ENCODE results near the gene ADGRB3.
"Not testable (repeated sequence)": the region's sequence is repeated elsewhere in the genome, so short reads cannot be mapped to it uniquely, and the experiment has no call there.

Gene ADGRB3

DNA sequence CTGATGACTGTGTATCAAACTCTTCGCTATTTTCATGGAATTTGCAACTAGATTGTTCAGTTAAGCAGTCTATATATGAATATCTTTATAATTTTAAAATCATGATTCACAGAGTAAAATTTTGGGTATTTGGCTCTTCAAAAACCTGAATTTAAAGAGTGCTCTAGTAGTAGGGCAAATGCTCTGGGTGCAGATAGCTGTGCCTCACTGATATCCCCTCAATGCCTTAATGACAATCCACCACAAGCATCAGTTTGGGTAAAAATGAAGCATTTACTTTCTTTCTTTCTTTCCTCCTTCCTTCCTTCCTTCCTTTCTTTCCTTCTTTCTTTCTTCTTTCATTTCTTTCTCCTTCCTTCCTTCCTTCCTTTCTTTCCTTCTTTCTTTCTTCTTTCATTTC is 239.7 kb downstream of the ADGRB3 start:
- DNase-seq (ENCODE audit: low read depth): no peak
- TF ChIP-seq, protein P1, sequence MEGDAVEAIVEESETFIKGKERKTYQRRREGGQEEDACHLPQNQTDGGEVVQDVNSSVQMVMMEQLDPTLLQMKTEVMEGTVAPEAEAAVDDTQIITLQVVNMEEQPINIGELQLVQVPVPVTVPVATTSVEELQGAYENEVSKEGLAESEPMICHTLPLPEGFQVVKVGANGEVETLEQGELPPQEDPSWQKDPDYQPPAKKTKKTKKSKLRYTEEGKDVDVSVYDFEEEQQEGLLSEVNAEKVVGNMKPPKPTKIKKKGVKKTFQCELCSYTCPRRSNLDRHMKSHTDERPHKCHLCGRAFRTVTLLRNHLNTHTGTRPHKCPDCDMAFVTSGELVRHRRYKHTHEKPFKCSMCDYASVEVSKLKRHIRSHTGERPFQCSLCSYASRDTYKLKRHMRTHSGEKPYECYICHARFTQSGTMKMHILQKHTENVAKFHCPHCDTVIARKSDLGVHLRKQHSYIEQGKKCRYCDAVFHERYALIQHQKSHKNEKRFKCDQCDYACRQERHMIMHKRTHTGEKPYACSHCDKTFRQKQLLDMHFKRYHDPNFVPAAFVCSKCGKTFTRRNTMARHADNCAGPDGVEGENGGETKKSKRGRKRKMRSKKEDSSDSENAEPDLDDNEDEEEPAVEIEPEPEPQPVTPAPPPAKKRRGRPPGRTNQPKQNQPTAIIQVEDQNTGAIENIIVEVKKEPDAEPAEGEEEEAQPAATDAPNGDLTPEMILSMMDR (IDR thresholded peaks at IDR 0.05; ENCODE audit: low read length, missing control alignments): no peak
- no peak overlapping the region for H3K4me3 ChIP-seq (replicated peaks; ENCODE audit: low read depth, low read length)

DNA sequence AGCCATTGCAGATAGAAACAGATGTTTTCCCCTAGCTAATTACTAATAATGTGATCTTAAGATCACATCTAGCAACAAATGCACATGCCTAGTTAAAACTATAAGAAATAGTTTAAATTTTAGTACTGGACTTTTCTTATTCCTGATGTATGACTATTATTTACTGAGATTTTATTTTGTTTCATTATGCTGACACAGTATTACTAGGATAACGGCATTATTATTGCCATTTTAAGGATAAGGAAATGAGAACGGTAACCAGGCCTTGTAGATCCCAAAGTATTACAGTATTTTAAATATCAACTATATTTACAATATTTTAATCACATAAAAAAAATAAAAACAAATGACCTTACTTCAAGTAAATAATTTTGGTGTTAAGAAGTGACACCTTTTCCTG is 240.3 kb downstream of the ADGRB3 start:
- no peak overlapping the region for H3K4me3 ChIP-seq (replicated peaks; ENCODE audit: low read depth, low read length)
- DNase-seq (ENCODE audit: low read depth): no peak
- TF ChIP-seq, protein P1 (IDR thresholded peaks at IDR 0.05; ENCODE audit: low read length, missing control alignments): no peak

DNA sequence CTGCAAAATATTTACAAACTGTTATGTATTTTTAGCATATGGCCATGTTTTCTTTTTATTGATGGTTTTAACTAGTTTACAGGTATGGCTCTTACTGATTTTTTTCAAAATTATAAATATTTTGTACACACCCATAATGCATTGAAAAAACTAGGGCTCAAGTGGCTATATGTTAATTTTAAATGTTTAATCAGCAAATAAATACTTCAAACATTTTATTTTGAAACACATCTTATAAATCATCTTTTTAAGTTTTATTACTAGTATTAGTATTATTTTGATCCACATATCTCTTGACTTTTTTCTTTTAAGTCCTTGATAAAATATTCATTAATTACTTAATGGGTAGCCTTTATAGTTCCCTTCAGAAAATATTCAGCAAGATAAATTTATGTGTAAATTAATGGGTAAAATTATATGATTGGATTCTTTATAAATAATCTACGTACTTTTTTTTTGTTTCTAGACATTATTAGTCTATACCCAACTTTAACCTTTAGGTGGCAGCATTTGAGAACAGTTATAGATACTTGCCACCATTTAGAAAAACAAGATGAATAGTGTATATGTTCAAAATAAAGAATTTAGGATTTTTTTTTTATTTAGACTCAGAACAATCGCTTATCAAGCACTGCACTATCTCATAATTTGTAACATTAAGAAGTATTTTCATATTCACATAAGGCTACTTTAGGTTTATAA is 241.9 kb downstream of the ADGRB3 start:
- TF ChIP-seq, protein P1 (IDR thresholded peaks at IDR 0.05; ENCODE audit: low read length, missing control alignments): peak; percentile 48
- DNase-seq (ENCODE audit: low read depth): peak; percentile 46
- no peak overlapping the region for H3K4me3 ChIP-seq (replicated peaks; ENCODE audit: low read depth, low read length)

DNA sequence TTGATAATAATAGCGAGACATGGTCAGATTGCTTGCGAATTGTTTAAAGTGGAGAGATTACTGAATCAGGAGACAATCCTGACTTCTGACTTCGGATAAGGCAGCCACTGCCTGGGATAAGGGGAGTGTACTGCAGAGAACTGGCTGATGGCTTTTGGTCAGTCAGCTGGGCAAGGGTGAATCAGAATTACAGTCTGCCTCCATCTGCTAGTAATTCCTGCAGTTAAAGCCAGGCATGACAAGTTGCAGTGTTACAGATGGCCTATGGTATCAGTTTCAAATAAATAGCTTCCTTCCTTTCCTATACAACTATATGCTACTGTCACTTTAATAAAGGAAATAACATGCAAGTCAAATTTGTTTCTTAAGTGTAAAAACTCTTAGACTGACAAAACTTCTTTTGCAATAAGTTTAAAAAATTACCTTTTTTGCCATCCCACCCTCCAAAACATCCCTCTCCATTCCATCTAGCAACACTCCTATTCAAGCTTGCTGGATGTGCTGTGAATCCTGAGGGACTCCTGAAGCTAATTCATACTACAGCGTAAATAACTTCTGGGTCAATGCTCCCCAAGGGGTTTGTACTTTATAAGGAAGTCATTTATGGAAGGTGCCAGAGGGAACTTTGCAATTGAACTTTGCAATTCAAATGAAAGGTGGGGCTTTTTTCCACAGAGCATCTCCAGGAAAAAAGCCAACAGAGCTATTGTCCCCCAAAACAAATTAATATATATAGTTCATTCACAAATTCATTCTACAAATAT is 245.2 kb downstream of the ADGRB3 start:
- no peak for DNase-seq (ENCODE audit: low read depth)
- H3K4me3 ChIP-seq (replicated peaks; ENCODE audit: low read depth, low read length): no peak overlapping the region
- TF ChIP-seq, protein P1 (IDR thresholded peaks at IDR 0.05; ENCODE audit: low read length, missing control alignments): no peak

DNA sequence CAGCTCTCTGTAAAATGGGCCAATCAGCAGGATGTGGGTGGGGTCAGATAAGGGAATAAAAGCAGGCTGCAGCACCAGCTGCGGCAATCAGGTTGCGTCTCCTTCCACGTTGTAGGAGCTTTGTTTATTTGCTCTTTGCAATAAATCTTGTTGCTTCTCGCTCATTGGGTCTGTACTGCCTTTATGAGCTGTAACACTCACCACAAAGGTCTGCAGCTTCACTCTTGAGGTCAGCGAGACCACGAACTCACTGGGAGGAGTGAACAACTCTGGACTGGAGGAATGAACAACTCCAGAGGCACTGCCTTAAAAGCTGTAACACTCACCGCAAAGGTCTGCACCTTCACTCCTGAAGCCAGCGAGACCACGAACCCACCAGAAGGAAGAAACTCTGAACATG is 248.2 kb downstream of the ADGRB3 start:
- not testable (repeated sequence) for DNase-seq (ENCODE audit: low read depth); H3K4me3 ChIP-seq (replicated peaks; ENCODE audit: low read depth, low read length)

DNA sequence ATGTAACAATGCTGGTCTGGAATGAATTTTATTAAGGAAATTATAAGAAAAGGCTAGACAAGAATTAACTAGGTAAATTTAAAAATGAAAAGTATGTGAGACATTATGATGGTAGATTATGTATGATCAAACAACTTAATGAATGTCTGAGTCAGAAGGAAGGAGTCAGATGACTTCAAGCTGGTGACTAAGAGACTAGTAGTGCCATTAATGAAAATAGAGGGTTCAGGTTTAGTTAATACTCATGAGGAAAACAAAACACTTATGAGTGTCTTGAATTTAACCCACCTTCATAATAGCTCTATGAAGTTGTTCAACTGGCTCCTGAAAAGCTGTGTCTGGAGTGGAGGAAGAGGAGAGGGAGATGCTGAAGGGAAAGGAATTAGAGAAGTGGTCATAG is 256.3 kb downstream of the ADGRB3 start:
- H3K4me3 ChIP-seq (replicated peaks; ENCODE audit: low read depth, low read length): no peak overlapping the region
- TF ChIP-seq, protein P1 (IDR thresholded peaks at IDR 0.05; ENCODE audit: low read length, missing control alignments): no peak
- no peak for DNase-seq (ENCODE audit: low read depth)

DNA sequence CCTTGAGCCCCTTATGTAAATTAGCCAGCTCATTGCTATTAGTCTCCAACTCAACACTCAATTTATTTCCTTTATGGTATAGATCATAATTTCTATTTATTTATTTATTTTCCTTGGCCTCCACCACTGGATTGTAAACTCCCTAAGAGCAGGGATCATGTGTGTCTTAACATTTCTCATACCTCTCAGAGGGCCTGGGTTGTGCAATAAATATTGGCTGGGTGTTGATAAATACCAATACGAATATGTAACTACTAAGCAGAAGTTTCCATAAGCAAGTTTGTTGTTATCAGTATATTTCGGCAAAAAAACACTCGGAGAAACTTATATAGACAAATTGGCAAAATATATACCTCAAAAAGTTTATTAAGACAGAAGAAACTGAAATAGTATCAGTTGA is 257.4 kb downstream of the ADGRB3 start:
- no peak for DNase-seq (ENCODE audit: low read depth)
- TF ChIP-seq, protein P1 (IDR thresholded peaks at IDR 0.05; ENCODE audit: low read length, missing control alignments): no peak

More for the DNA sequence above, 257.4 kb downstream of the ADGRB3 start:
- no peak overlapping the region for H3K4me3 ChIP-seq (replicated peaks; ENCODE audit: low read depth, low read length)
